ENCODE measurements around the gene PRSS50.

The PRSS50 gene

DNA sequence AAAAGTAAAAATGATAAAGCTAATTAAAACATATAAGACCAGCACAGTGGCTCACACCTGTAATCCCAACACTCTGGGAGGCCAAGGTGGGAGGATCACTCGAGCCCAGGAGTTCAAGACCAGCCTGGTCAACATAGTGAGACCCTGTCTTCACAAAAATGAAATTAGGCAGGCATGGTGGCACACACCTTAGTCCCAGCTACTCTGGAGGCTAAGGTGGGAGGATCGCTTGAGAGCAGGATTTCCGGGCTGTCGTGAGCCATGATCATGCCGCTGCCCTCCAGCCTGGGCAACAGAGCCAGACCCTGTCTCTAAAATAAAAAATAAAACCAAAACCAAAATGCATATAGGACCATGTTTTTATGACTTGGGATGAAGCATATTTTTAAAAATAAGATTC lies 4.8 kb upstream of the PRSS50 start:
- Histone ChIP-seq H3K9me3 (ENCODE audit: insufficient read depth, low read depth, low read length) (no peaks in the 10 kb centered on the region), H3K36me3 (ENCODE audit: insufficient read depth, low read length) (no peaks in the 10 kb centered on the region), H3K4me1 (ENCODE audit: insufficient read depth, low read length) (peaks cover 16% of the 10 kb centered on the region), H3K4me3 (ENCODE audit: low read length) (no peak overlapping the region), H3K27me3 (ENCODE audit: insufficient read depth, low read length) (no peaks in the 10 kb centered on the region), H3K27ac (ENCODE audit: low read depth, low read length) (no peak overlapping the region), H3K9ac (ENCODE audit: low read depth, low read length) (no peak overlapping the region)
- 97% methylated on average over 4 of the region's 5 CpGs for WGBS

DNA sequence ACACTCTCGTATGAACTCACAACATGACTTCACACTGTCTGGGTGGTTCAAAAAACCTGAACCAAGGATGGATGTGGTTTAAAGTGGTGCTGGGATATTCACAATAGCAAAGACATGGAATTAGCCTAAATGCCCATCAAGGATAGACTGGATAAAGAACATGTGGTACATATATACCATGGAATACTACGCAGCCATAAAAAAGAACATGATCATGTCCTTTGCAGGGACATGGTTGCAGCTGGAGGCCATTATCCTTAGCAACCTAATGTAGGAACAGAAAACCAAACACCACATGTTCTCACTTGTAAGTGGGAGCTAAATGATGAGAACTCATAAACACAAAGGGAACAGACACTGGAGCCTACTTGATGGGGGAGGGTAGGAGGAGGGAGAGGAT lies 3.3 kb upstream of the PRSS50 start:
- 96% methylated on average over 2 of the region's 2 CpGs for WGBS
- H3K36me3 ChIP-seq (ENCODE audit: insufficient read depth, low read length): no peaks in the 10 kb centered on the region
- no peaks in the 10 kb centered on the region for H3K27me3 ChIP-seq (ENCODE audit: insufficient read depth, low read length)
- H3K4me3 ChIP-seq (ENCODE audit: low read length): no peak overlapping the region
- H3K9me3 ChIP-seq (ENCODE audit: insufficient read depth, low read depth, low read length): no peaks in the 10 kb centered on the region
- H3K4me1 ChIP-seq (ENCODE audit: insufficient read depth, low read length): peaks cover 3% of the 10 kb centered on the region; the same call in 1 of the 2 replicates
- no peak overlapping the region for H3K9ac ChIP-seq (ENCODE audit: low read depth, low read length)
- no peak overlapping the region for H3K27ac ChIP-seq (ENCODE audit: low read depth, low read length)

DNA sequence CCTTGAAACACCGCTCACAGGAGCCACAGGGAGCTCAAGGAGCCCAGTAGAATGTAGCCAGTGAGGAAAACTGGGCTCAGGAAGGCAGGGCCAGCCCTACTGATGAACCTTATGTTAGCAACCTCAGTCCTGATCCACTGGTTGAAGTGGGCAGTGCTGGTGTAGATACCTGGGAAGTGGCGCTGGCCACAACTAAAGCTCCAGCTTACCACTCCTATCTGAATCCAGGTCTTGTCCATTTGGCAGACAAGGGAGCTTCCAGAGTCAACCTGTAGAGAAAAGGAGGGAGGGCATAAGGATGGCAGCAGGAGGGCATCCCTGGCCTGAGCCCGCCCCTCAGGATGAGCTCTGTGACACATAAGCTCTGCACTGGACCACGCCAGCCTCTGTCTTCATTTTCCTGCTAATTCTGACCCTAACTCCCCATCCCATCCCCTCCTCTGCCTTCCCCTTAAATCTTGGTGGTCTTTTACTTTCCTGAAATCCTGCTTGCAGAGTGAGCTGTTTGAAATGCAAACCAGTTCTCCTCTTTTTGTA lies 2.1 kb upstream of the PRSS50 start:
- 84% methylated on average over 4 of the region's 4 CpGs for WGBS
- no peak overlapping the region for H3K27ac ChIP-seq (ENCODE audit: low read depth, low read length)

DNA sequence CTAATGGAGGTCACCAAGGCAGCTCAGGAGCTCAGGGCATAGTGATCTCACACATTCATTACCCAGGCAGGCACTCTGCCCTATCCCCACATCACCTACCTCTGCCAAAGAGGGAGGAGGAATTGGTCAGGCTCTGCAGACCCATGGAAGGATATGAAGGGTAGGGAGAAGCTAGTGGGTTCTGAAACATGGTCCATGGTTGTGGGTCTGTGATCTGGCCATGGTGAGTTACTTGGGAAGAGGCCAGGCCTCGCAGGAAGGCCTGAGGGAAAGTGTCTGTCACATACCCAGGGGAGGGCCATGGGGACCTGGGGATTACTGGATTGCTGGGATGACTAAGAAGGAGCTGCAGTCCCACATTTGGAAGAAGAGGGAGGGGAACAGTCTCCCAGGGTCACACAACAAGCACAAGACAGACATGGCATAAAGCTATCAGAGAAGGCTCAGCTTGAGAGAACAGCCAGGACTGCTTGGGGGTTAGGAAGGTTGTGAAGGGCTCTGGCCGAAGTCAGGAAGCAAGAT lies 1.4 kb upstream of the PRSS50 start:
- Histone ChIP-seq H3K27me3 (ENCODE audit: insufficient read depth, low read length) (no peaks in the 10 kb centered on the region), H3K36me3 (ENCODE audit: insufficient read depth, low read length) (no peaks in the 10 kb centered on the region), H3K9me3 (ENCODE audit: insufficient read depth, low read depth, low read length) (no peaks in the 10 kb centered on the region), H3K27ac (ENCODE audit: low read depth, low read length) (no peak overlapping the region), H3K4me3 (ENCODE audit: low read length) (no peak overlapping the region), H3K9ac (ENCODE audit: low read depth, low read length) (no peak overlapping the region), H3K4me1 (ENCODE audit: insufficient read depth, low read length) (no peaks in the 10 kb centered on the region)
- 79% methylated on average over 2 of the region's 2 CpGs for WGBS

More for the DNA sequence above, 2.1 kb upstream of the PRSS50 start:
- Histone ChIP-seq H3K27me3 (ENCODE audit: insufficient read depth, low read length) (no peaks in the 10 kb centered on the region), H3K36me3 (ENCODE audit: insufficient read depth, low read length) (no peaks in the 10 kb centered on the region), H3K9ac (ENCODE audit: low read depth, low read length) (no peak overlapping the region), H3K9me3 (ENCODE audit: insufficient read depth, low read depth, low read length) (no peaks in the 10 kb centered on the region), H3K4me1 (ENCODE audit: insufficient read depth, low read length) (no peaks in the 10 kb centered on the region), H3K4me3 (ENCODE audit: low read length) (no peak overlapping the region)

DNA sequence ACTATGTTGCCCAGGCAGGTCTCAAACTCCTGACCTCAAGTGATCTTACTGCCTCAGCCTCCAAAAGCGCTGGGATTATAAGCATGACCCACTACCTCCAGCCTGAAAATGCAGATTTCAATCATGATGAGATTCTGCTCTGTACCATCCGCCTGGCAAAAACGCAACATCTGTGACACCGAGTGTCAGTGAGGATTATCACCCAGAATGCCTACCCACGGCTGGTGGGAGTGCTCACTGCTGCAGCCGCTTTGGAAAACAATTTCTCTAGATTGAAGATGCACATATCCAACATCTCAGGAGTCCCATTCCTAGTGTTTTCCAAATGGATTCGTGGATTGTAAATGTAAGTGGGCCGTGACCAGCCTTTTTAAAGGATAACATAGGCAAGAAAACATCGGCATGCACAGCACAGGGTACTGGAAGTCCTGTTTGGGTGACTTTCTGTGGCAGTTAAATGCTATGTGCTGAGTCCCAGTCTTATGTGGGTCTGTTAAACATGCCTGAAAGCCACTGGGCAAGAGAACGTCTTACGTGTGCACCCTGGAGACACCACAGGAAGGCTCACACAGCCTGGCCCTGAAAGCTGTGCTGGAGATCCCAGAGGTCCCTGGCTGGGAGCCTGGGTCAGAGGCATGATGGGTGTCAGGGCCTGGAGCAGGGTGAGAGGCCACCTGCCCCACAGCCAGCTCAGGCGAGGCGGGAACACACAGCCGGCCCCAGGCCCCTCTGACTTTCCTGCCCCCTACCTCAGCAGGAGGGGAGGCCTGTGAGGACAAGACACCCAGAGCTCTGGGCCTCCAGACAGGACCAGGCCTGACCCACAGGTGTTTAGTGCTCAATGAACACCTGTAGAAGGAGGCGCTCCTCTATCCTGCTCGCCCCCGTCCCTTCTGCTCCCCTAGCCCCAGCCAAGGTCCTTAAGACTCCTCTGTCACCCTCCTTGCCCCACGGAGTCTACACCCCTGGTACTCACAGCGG lies 918 bp downstream of the PRSS50 start:
- Histone ChIP-seq H3K9ac (ENCODE audit: low read depth, low read length) (no peak overlapping the region), H3K27ac (ENCODE audit: low read depth, low read length) (no peak overlapping the region), H3K27me3 (ENCODE audit: insufficient read depth, low read length) (no peaks in the 10 kb centered on the region), H3K9me3 (ENCODE audit: insufficient read depth, low read depth, low read length) (no peaks in the 10 kb centered on the region), H3K4me3 (ENCODE audit: low read length) (no peak overlapping the region), H3K36me3 (ENCODE audit: insufficient read depth, low read length) (no peaks in the 10 kb centered on the region), H3K4me1 (ENCODE audit: insufficient read depth, low read length) (no peaks in the 10 kb centered on the region)
- WGBS: 94% methylated on average over 19 of the region's 19 CpGs

DNA sequence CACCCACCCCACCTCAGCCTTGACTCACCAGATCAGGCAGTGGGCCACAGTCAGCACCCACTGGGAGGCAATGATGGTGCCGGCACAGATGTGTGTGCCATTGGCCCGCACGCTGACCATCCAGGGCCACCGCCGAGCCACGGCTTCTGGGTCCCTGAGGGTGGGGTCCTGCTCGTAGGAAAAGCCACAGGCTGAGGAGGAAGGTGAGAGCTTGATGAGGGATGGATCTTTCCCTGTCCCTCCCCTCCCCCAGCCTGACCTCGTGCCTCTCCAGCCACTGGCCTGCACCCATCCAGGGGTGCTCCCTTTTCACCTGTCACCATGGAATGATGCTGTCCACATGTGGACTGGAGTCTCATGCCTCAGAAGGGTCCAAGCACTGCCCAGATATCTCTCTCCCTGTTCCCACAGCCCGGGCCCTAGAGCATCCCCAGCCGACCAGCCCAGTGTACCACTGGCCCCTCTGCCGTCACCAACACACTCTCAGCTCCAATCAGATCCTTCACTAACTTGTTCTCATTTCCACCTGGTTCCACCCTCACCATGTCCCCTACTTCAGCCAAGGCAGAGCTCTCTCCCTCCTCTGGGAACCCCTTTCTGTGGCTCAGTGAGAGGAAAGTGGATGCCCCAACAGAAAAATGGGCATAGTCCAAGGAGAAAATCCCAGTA lies 2.0 kb downstream of the PRSS50 start:
- Histone ChIP-seq H3K9me3 (ENCODE audit: insufficient read depth, low read depth, low read length) (no peaks in the 10 kb centered on the region), H3K27me3 (ENCODE audit: insufficient read depth, low read length) (no peaks in the 10 kb centered on the region), H3K27ac (ENCODE audit: low read depth, low read length) (no peak overlapping the region), H3K9ac (ENCODE audit: low read depth, low read length) (no peak overlapping the region), H3K4me1 (ENCODE audit: insufficient read depth, low read length) (no peaks in the 10 kb centered on the region), H3K4me3 (ENCODE audit: low read length) (no peak overlapping the region), H3K36me3 (ENCODE audit: insufficient read depth, low read length) (no peaks in the 10 kb centered on the region)
- WGBS: 95% methylated on average over 11 of the region's 11 CpGs

DNA sequence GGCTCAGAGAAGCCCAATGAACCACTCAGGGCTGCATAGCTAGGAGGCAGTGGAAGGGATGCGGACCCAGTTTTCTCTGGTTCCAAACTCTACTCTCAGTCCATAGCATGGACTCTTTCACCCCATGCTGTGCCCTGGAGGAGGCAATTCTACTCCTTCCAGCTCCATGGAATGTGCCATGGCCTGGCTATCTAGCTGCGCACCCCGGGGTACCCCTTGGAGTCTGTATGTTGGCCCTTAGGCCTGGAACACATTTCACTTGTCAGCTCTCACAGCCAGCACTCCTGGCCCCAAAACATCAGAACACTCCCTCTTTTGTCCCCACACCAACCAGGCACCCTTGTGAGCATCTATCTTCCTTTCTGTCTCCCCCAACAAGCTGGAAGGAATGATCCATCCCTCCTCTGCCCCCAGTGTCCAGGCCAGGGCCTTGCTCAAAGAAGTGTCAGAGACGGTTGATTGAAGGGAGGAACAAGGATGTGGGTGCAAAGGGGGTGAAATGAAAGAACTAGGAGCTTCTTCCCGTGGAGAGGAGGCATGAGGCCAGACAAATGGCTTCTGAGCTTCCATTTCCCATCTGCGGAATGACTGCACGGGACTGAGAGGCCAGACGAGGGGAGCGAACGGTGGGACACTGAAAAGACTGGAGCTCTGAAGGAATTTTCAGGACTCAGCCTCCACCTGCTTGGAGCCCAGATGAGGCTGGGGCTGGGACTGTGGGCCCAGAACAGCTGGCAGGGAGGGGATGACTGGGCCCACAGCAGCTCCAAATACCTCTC lies 2.8 kb downstream of the PRSS50 start:
- H3K4me1 ChIP-seq (ENCODE audit: insufficient read depth, low read length): no peaks in the 10 kb centered on the region
- no peak overlapping the region for H3K4me3 ChIP-seq (ENCODE audit: low read length)
- H3K9me3 ChIP-seq (ENCODE audit: insufficient read depth, low read depth, low read length): no peaks in the 10 kb centered on the region
- no peak overlapping the region for H3K27ac ChIP-seq (ENCODE audit: low read depth, low read length)
- H3K27me3 ChIP-seq (ENCODE audit: insufficient read depth, low read length): no peaks in the 10 kb centered on the region
- H3K9ac ChIP-seq (ENCODE audit: low read depth, low read length): no peak overlapping the region
- 92% methylated on average over 10 of the region's 10 CpGs for WGBS
- no peaks in the 10 kb centered on the region for H3K36me3 ChIP-seq (ENCODE audit: insufficient read depth, low read length)

DNA sequence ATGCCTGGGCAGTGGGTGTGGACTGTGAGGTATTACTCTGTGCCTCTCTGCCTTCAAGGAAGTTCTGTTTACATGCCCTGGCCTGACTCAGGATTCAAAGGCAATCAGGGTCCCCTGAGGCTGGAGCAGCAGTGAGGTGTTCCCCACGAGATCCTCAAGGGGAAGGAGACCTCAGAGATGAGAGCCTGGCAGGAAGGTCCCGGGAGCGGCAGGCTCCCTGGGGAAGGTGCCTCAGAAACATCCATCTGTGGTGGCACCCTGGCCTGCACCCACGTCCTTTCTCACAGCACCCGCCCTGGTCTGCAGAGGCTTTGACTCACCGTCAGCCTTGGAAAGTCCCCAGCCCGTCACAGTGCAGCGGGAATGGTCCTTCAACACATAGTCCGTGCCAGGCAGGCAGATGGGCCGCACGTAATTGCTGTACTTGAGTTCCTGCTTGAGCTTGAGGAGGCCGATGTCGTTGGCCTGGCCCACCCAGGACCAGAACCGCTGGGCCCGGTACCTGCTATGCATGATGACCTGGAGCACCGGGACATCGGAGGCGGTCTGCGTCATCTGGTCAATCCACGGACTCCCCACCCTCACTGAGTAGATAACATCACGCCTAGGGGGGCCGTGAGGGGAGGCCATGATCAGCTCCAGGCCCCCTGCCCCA lies 3.6 kb downstream of the PRSS50 start:
- Histone ChIP-seq H3K4me3 (ENCODE audit: low read length) (no peak overlapping the region), H3K27ac (ENCODE audit: low read depth, low read length) (no peak overlapping the region), H3K9ac (ENCODE audit: low read depth, low read length) (no peak overlapping the region), H3K27me3 (ENCODE audit: insufficient read depth, low read length) (no peaks in the 10 kb centered on the region), H3K9me3 (ENCODE audit: insufficient read depth, low read depth, low read length) (no peaks in the 10 kb centered on the region), H3K36me3 (ENCODE audit: insufficient read depth, low read length) (no peaks in the 10 kb centered on the region), H3K4me1 (ENCODE audit: insufficient read depth, low read length) (no peaks in the 10 kb centered on the region)
- 93% methylated on average over 22 of the region's 22 CpGs for WGBS

DNA sequence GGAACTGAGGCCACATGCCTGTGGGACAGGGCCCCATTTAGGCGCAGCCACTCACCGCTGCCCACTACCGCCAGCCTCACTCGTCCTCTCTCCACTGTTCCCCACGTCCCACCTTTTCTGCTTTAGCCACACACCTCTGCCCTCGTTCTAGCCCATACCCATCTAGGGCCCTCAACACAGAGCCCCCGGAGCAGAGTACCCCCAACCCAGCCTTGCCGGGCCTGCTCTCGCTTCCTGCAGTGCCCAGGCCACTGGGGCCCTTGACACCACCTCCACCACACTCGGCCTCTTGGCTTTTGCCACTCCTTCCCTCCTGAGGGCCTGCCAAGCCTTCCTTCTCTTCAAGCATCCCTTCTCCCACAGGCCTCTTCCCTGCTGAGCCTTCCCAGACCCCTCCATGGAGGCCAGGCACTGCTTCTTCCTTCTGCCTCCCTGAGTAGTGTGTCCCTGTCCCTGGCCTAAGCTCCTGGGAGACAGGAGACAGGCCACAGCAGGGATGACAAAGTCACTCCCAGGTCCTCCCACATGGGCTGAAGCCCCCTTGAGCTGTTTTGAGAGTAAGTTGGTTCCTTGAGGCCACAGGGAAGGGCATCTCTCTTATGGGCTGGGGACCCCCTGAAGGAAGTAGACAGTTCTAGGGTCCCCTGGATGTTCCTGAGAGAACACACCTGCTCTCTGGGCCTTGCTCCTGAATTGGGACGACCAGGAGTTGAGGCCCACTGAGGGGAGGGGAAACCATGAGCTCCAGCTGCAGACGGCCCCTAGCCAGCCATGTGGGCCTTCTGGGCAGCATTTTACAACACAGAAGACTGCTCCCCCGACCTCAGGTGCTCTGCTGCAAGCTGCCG lies 4.4 kb downstream of the PRSS50 start:
- no peaks in the 10 kb centered on the region for H3K9me3 ChIP-seq (ENCODE audit: insufficient read depth, low read depth, low read length)
- no peak overlapping the region for H3K9ac ChIP-seq (ENCODE audit: low read depth, low read length)
- no peaks in the 10 kb centered on the region for H3K4me1 ChIP-seq (ENCODE audit: insufficient read depth, low read length)
- H3K27me3 ChIP-seq (ENCODE audit: insufficient read depth, low read length): no peaks in the 10 kb centered on the region
- WGBS: 88% methylated on average over 14 of the region's 14 CpGs
- H3K27ac ChIP-seq (ENCODE audit: low read depth, low read length): no peak overlapping the region
- H3K36me3 ChIP-seq (ENCODE audit: insufficient read depth, low read length): no peaks in the 10 kb centered on the region
- H3K4me3 ChIP-seq (ENCODE audit: low read length): no peak overlapping the region

All from HUES64 (cell line).